Esophagus squamous epithelium (tissue), 5 donors: ENCODE measurements around the gene EBNA1BP2. TPM values are rescaled to one million over a fixed set of nuclear protein-coding genes. Genes with fewer than 3 reads are reported as not detected.
A peak's percentile ranks its signal among the peaks of the same experiment; 100 is the strongest.

Source experiments
- DNase-seq: peaks from one replicate; lab custom pipeline; 2025; lab: John Stamatoyannopoulos, UW
- H3K27ac ChIP-seq, 4 donors: fragments of 200-600 bp; sonication (generic); one replicate each; pipeline ENCODE4 v1.5.1; 2016 to 2019; ENCODE audit warnings: mild to moderate bottlenecking in 1 of 4
- H3K27me3 ChIP-seq, 4 donors: fragments of 200-600 bp; sonication (generic); 1 replicate in 3 of 4; 2 replicates in 1 of 4; pipeline versions ENCODE4 v1.5.1 to v1.6.0; 2017 to 2021; ENCODE audit warnings: antibody characterized with exemption in 1 of 4
- H3K36me3 ChIP-seq, 3 donors: fragments of 200-600 bp; sonication (generic); one replicate each; pipeline ENCODE4 v1.5.1; 2016 to 2019
- H3K4me1 ChIP-seq, 3 donors: fragments of 200-600 bp; sonication (generic); one replicate each; pipeline ENCODE4 v1.5.1; 2017 to 2019
- H3K4me3 ChIP-seq, 4 donors: fragments of 200-600 bp; sonication (generic); 1 replicate in 3 of 4; 2 replicates in 1 of 4; pipeline ENCODE4 v1.5.1; 2016 to 2019; ENCODE audit warnings: mild to moderate bottlenecking in 2 of 4, moderate library complexity in 1 of 4
- H3K9me3 ChIP-seq, 3 donors: fragments of 200-600 bp; sonication (generic); one replicate each; pipeline ENCODE4 v1.5.1; 2016 to 2019
- CTCF ChIP-seq, 6 experiments: fragments of 450-650 bp in 4 of 6; fragments of 200-600 bp in 2 of 6; sonication (generic) in 2 of 6; IDR thresholded peaks; one replicate each; pipeline ENCODE4 v1.5.1; 2016 to 2019; ENCODE audit warnings: antibody characterized with exemption in 6 of 6, mild to moderate bottlenecking in 4 of 6, moderate library complexity in 4 of 6
- POLR2A ChIP-seq, 4 donors: fragments of 450-650 bp; IDR thresholded peaks; one replicate each; pipeline ENCODE4 v1.6.1; 2017; ENCODE audit warnings: antibody characterized with exemption in 4 of 4, mild to moderate bottlenecking in 4 of 4, moderate library complexity in 3 of 4
- WGBS, 2 donors: methylation state at CpG; one replicate each; pipeline ENCODE4 v1.1.5; 2018; 5-methylcytosine and 5-hydroxymethylcytosine counted together
- intact Hi-C: fragments of 100-400 bp; cut with DNase I; formaldehyde crosslinking; loops from one replicate; pipeline ENCODE4 v1.15.0; 2022
- total RNA-seq, 4 donors: library from RNA; depleted of rRNA; stranded (reverse); fragments of >200 nt; gene quantifications; one replicate each; pipeline ENCODE4 v1.1.0, GENCODE V29; 2016
- donor health status: DM: yes; HTN: yes; CAD: no.

The EBNA1BP2 gene
- total RNA-seq, 4 donors from 2014 or later = 44.4 to 99.3 (median 60.7) TPM

- WGBS, 2 donors = 63 to 72% methylated on average over 9 of the region's 9 CpGs
- H3K9me3 ChIP-seq = peaks cover 0 to 5% (median 0%) of the 10 kb centered on the region in 3 donors
These were observed 36.0 kb downstream of the EBNA1BP2 start for GRCh38 chr1:43135857-43136781.

GRCh38 chr1:43134640-43135039 is 37.5 kb downstream of the EBNA1BP2 start:
- H3K36me3 ChIP-seq = peaks cover 0 to 5% (median 0%) of the 10 kb centered on the region in 3 donors
- no peak overlapping the region for H3K4me3 ChIP-seq
- H3K27ac ChIP-seq = no peak overlapping the region
- no peak for DNase-seq
- peaks cover 0 to 25% (median 0%) of the 10 kb centered on the region in 3 donors for H3K4me1 ChIP-seq
- intact Hi-C loops = no loop called here
- peaks cover 0 to 15% (median 0%) of the 10 kb centered on the region in 4 donors for H3K27me3 ChIP-seq
- TF ChIP-seq CTCF (IDR thresholded peaks at IDR 0.05) = no peak
- no peak for TF ChIP-seq POLR2A (IDR thresholded peaks at IDR 0.05)
- H3K9me3 ChIP-seq = no peaks in the 10 kb centered on the region

More at GRCh38 chr1:43135857-43136781, 36.0 kb downstream of the EBNA1BP2 start:
- Histone ChIP-seq H3K27ac (peak overlapping the region in 3 of 4 donors; percentile 35 to 61 (median 49)), H3K4me1 (peaks cover 0 to 25% (median 0%) of the 10 kb centered on the region in 3 donors), H3K27me3 (peaks cover 0 to 6% (median 0%) of the 10 kb centered on the region in 4 donors), H3K36me3 (no peaks in the 10 kb centered on the region), H3K4me3 (no peak overlapping the region)
- TF ChIP-seq CTCF (IDR thresholded peaks at IDR 0.05) = no peak
- DNase-seq = no peak
- intact Hi-C loops = no loop called here

GRCh38 chr1:43134068-43134467 is 38.0 kb downstream of the EBNA1BP2 start:
- H3K27ac ChIP-seq = no peak overlapping the region
- H3K36me3 ChIP-seq = peaks cover 0 to 5% (median 0%) of the 10 kb centered on the region in 3 donors
- TF ChIP-seq POLR2A (IDR thresholded peaks at IDR 0.05) = no peak
- TF ChIP-seq CTCF (IDR thresholded peaks at IDR 0.05) = no peak
- H3K4me3 ChIP-seq = no peak overlapping the region
- H3K27me3 ChIP-seq = peaks cover 0 to 15% (median 0%) of the 10 kb centered on the region in 4 donors
- H3K9me3 ChIP-seq = no peaks in the 10 kb centered on the region
- DNase-seq = no peak
- intact Hi-C loops = no loop called here
- 19 to 25% methylated on average over 1 of the region's 1 CpG for WGBS, 2 donors
- H3K4me1 ChIP-seq = peaks cover 0 to 25% (median 0%) of the 10 kb centered on the region in 3 donors

GRCh38 chr1:43129426-43129825 is 42.7 kb downstream of the EBNA1BP2 start:
- Histone ChIP-seq H3K4me3 (no peak overlapping the region), H3K27me3 (peaks cover 0 to 13% (median 0%) of the 10 kb centered on the region in 4 donors), H3K36me3 (peaks cover 0 to 5% (median 0%) of the 10 kb centered on the region in 3 donors), H3K27ac (no peak overlapping the region), H3K9me3 (no peaks in the 10 kb centered on the region), H3K4me1 (peaks cover 0 to 5% (median 0%) of the 10 kb centered on the region in 3 donors)
- 77 to 92% methylated on average over 5 of the region's 5 CpGs for WGBS, 2 donors
- intact Hi-C loops = no loop called here
- no peak for DNase-seq
- TF ChIP-seq POLR2A (IDR thresholded peaks at IDR 0.05) (no peak), CTCF (IDR thresholded peaks at IDR 0.05) (no peak)

GRCh38 chr1:43128816-43129215 is 43.3 kb downstream of the EBNA1BP2 start:
- no peak overlapping the region for H3K27ac ChIP-seq
- intact Hi-C loops = no loop called here

More at GRCh38 chr1:43128816-43129215, 43.3 kb downstream of the EBNA1BP2 start:
- no peak for TF ChIP-seq CTCF (IDR thresholded peaks at IDR 0.05)
- TF ChIP-seq POLR2A (IDR thresholded peaks at IDR 0.05) = no peak
- no peak for DNase-seq
- Histone ChIP-seq H3K36me3 (peaks cover 0 to 5% (median 0%) of the 10 kb centered on the region in 3 donors), H3K27me3 (peaks cover 0 to 13% (median 0%) of the 10 kb centered on the region in 4 donors), H3K9me3 (no peaks in the 10 kb centered on the region), H3K4me3 (no peak overlapping the region), H3K4me1 (no peaks in the 10 kb centered on the region)
- 82 to 88% methylated on average over 3 of the region's 3 CpGs for WGBS, 2 donors
